A673 (cell line): Measurements from ENCODE around the gene POP4. TPM values are rescaled to one million over a fixed set of nuclear protein-coding genes. Genes with fewer than 3 reads are reported as not detected.
"Not testable (repeated sequence)": the region's sequence is repeated elsewhere in the genome, so short reads cannot be mapped to it uniquely, and the experiment has no call there.

Experiments
- BruUV-seq: library from RNA; stranded (reverse); fragments of 400-500 nt; replicated peaks from 2 replicates; lab custom pipeline; 2021; lab: Mats Ljungman, UMichigan
- CTCF ChIA-PET: fragments of 300-600 bp; sonication (Branson Sonifier 250); formaldehyde crosslinking; loops from one replicate; lab custom pipeline; 2022; ENCODE audit warnings: antibody characterized with exemption; lab: Charles Lee
- POLR2A ChIA-PET: fragments of 300-600 bp; sonication (Branson Sonifier 250); formaldehyde crosslinking; loops from one replicate; lab custom pipeline; 2022; ENCODE audit warnings: antibody characterized with exemption; ENCODE audit not compliant: low non-redundant PET; lab: Charles Lee
- DNase-seq: peaks from one replicate; pipeline ENCODE4 v3.0.0-alpha.2; 2015; ENCODE audit warnings: low spot score
- H3K27ac ChIP-seq: fragments of 200-600 bp; sonication (generic); 2 replicates; pipeline ENCODE4 v1.5.1; 2016; ENCODE audit warnings: mixed run types, low read depth, mild to moderate bottlenecking, mixed read lengths, antibody characterized with exemption, low read length; ENCODE audit not compliant: poor library complexity, severe bottlenecking
- H3K27me3 ChIP-seq: fragments of 200-600 bp; sonication (generic); replicated peaks from 2 replicates; pipeline ENCODE4 v1.6.1; 2017; ENCODE audit warnings: mixed run types, low read depth, mild to moderate bottlenecking, mixed read lengths, antibody characterized with exemption, low read length; ENCODE audit not compliant: insufficient read depth, poor library complexity
- H3K36me3 ChIP-seq: fragments of 200-600 bp; sonication (generic); 2 replicates; pipeline ENCODE4 v1.6.1; 2016; ENCODE audit warnings: mixed run types, mild to moderate bottlenecking, mixed read lengths, antibody characterized with exemption, low read length; ENCODE audit not compliant: insufficient read depth, poor library complexity, severe bottlenecking
- H3K4me1 ChIP-seq: fragments of 200-600 bp; sonication (generic); 2 replicates; pipeline ENCODE4 v1.6.1; 2017; ENCODE audit warnings: mixed run types, mild to moderate bottlenecking, mixed read lengths, antibody characterized with exemption, low read length; ENCODE audit not compliant: insufficient read depth, poor library complexity, severe bottlenecking
- H3K4me3 ChIP-seq: fragments of 200-600 bp; sonication (generic); 2 replicates; pipeline ENCODE4 v1.5.1; 2016; ENCODE audit warnings: low read depth, mixed run types, mild to moderate bottlenecking, mixed read lengths, low read length; ENCODE audit not compliant: poor library complexity, severe bottlenecking
- H3K9me3 ChIP-seq: fragments of 200-600 bp; sonication (generic); 2 replicates; pipeline ENCODE4 v1.6.1; 2016; ENCODE audit warnings: mixed run types, low read depth, mild to moderate bottlenecking, mixed read lengths, antibody characterized with exemption, low read length; ENCODE audit not compliant: poor library complexity, severe bottlenecking
- EZH2 ChIP-seq: fragments of 200-600 bp; sonication (generic); IDR thresholded peaks from 2 replicates; pipeline ENCODE4 v1.6.1; 2017; ENCODE audit warnings: borderline replicate concordance, low read depth, mild to moderate bottlenecking, mixed read lengths, antibody characterized with exemption, low read length; ENCODE audit not compliant: poor library complexity, severe bottlenecking
- intact Hi-C: fragments of 100-400 bp; cut with micrococcal nuclease; formaldehyde crosslinking; loops from one replicate; pipeline ENCODE4 v1.10.0; 2022; ENCODE audit not compliant: unreplicated experiment
- total RNA-seq: library from RNA; stranded (reverse); gene quantifications from 2 replicates; pipeline ENCODE4 v1.2.3, GENCODE V29; 2021
- TF ChIP-seq, protein P1 (sequence below): fragments of 300-800, 200-600 bp; sonication (generic); conservative IDR thresholded peaks from 2 replicates; pipeline ENCODE4 v1.5.1; 2017; ENCODE audit warnings: low read depth, mild to moderate bottlenecking, antibody characterized with exemption, low read length, moderate library complexity, mixed read lengths

The POP4 gene
- total RNA-seq, 1 experiment from 2014 or later, result 70.6 TPM

- Histone ChIP-seq H3K36me3 (no peaks in the 10 kb centered on the region), H3K9me3 (no peaks in the 10 kb centered on the region), H3K4me1 (no peaks in the 10 kb centered on the region), H3K27me3 (no peaks in the 10 kb centered on the region), H3K27ac (no peak overlapping the region), H3K4me3 (no peak overlapping the region)
- no peak for DNase-seq
- CTCF ChIA-PET, result no interaction called here
- no TSS peak for BruUV-seq
- TF ChIP-seq, protein P1, sequence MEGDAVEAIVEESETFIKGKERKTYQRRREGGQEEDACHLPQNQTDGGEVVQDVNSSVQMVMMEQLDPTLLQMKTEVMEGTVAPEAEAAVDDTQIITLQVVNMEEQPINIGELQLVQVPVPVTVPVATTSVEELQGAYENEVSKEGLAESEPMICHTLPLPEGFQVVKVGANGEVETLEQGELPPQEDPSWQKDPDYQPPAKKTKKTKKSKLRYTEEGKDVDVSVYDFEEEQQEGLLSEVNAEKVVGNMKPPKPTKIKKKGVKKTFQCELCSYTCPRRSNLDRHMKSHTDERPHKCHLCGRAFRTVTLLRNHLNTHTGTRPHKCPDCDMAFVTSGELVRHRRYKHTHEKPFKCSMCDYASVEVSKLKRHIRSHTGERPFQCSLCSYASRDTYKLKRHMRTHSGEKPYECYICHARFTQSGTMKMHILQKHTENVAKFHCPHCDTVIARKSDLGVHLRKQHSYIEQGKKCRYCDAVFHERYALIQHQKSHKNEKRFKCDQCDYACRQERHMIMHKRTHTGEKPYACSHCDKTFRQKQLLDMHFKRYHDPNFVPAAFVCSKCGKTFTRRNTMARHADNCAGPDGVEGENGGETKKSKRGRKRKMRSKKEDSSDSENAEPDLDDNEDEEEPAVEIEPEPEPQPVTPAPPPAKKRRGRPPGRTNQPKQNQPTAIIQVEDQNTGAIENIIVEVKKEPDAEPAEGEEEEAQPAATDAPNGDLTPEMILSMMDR, result no peak
- no peak for TF ChIP-seq EZH2
- POLR2A ChIA-PET, result no interaction called here
- intact Hi-C loops, result no loop called here
These were observed 20.3 kb downstream of the POP4 start for GRCh38 chr19:29626386-29626785.

- CTCF ChIA-PET, BruUV-seq: not testable (repeated sequence)
These were observed 20.7 kb downstream of the POP4 start for GRCh38 chr19:29626832-29627231.

GRCh38 chr19:29628661-29629385, 22.7 kb downstream of the POP4 start:
- CTCF ChIA-PET, result no interaction called here
- Histone ChIP-seq H3K27me3 (no peaks in the 10 kb centered on the region), H3K4me1 (no peaks in the 10 kb centered on the region), H3K27ac (no peak overlapping the region), H3K9me3 (no peaks in the 10 kb centered on the region), H3K36me3 (no peaks in the 10 kb centered on the region), H3K4me3 (no peak overlapping the region)
- TF ChIP-seq, protein P1, result no peak
- TF ChIP-seq EZH2, result no peak
- DNase-seq, result no peak
- BruUV-seq, result no TSS peak
- intact Hi-C loops, result no loop called here
- POLR2A ChIA-PET, result no interaction called here

More at GRCh38 chr19:29626832-29627231, 20.7 kb downstream of the POP4 start:
- intact Hi-C loops, H3K4me1 ChIP-seq, H3K9me3 ChIP-seq, H3K27me3 ChIP-seq, DNase-seq, H3K27ac ChIP-seq, H3K4me3 ChIP-seq, POLR2A ChIA-PET, H3K36me3 ChIP-seq: not testable (repeated sequence)
